NCI-H187 treated with DMSO at 0.1 percent for 48 hours (cell line): ENCODE data around the gene SCN7A.

Experiments used
- DNase-seq: peaks from one replicate; lab custom pipeline; 2025; lab: John Stamatoyannopoulos, UW

The SCN7A gene

GRCh38 chr2:166404831-166405568 is 89.0 kb downstream of the SCN7A start:
- no peak for DNase-seq

- no peak for DNase-seq
These were observed 99.8 kb downstream of the SCN7A start for GRCh38 chr2:166394245-166394644.

GRCh38 chr2:166393008-166393407 is 101.0 kb downstream of the SCN7A start:
- DNase-seq = no peak

GRCh38 chr2:166388481-166389070 is 105.5 kb downstream of the SCN7A start:
- no peak for DNase-seq

- DNase-seq = no peak
These were observed 108.7 kb downstream of the SCN7A start for GRCh38 chr2:166385313-166385712.

- DNase-seq = no peak
These were observed 109.3 kb downstream of the SCN7A start for GRCh38 chr2:166384774-166385173.

GRCh38 chr2:166382448-166382847 is 111.6 kb downstream of the SCN7A start:
- DNase-seq = no peak

- no peak for DNase-seq
These were observed 113.4 kb downstream of the SCN7A start for GRCh38 chr2:166380615-166381014.

GRCh38 chr2:166376873-166377272 is 117.2 kb downstream of the SCN7A start:
- DNase-seq = no peak

- DNase-seq = no peak
These were observed 117.6 kb downstream of the SCN7A start for GRCh38 chr2:166376488-166376828.

GRCh38 chr2:166375736-166376487 is 118.1 kb downstream of the SCN7A start, which contains the start of gene SCN9A:
Gene SCN9A, minus strand, starts transcription at chr2:166375944. Its CDS starts 64,188 bp downstream, at chr2:166311756.
- DNase-seq = peak; percentile 9

- DNase-seq = peak; percentile 34
These were observed 118.8 kb downstream of the SCN7A start for GRCh38 chr2:166375195-166375735.

- peak; percentile 36 for DNase-seq
These were observed 120.1 kb downstream of the SCN7A start for GRCh38 chr2:166373951-166374350.

- DNase-seq = no peak
These were observed 120.5 kb downstream of the SCN7A start for GRCh38 chr2:166373539-166373938.

- no peak for DNase-seq
These were observed 120.9 kb downstream of the SCN7A start for GRCh38 chr2:166373105-166373504.

- DNase-seq = no peak
These were observed 122.0 kb downstream of the SCN7A start for GRCh38 chr2:166372046-166372445.

GRCh38 chr2:166365803-166366420 is 128.1 kb downstream of the SCN7A start:
- no peak for DNase-seq

GRCh38 chr2:166365239-166365638 is 128.8 kb downstream of the SCN7A start:
- no peak for DNase-seq

GRCh38 chr2:166364476-166365161 is 129.4 kb downstream of the SCN7A start:
- DNase-seq = no peak

- no peak for DNase-seq
These were observed 132.5 kb downstream of the SCN7A start for GRCh38 chr2:166361351-166362153.

- no peak for DNase-seq
These were observed 133.1 kb downstream of the SCN7A start for GRCh38 chr2:166360906-166361305.
